NCI-H510A (cell line): Measurements from ENCODE around the gene DYRK1A.

Experiments used
- DNase-seq: peaks from one replicate; lab custom pipeline; 2025; lab: John Stamatoyannopoulos, UW

DYRK1A gene

GRCh38 chr21:37450445-37450941 is 83.9 kb downstream of the DYRK1A start:
- DNase-seq: no peak

GRCh38 chr21:37451446-37451845 is 84.9 kb downstream of the DYRK1A start:
- DNase-seq: no peak

GRCh38 chr21:37452227-37452626 is 85.7 kb downstream of the DYRK1A start:
- no peak for DNase-seq

GRCh38 chr21:37453350-37453749 is 86.8 kb downstream of the DYRK1A start:
- no peak for DNase-seq

- no peak for DNase-seq
These were observed 88.4 kb downstream of the DYRK1A start for GRCh38 chr21:37454869-37455503.

- no peak for DNase-seq
These were observed 88.9 kb downstream of the DYRK1A start for GRCh38 chr21:37455504-37455911.

- DNase-seq: no peak
These were observed 92.2 kb downstream of the DYRK1A start for GRCh38 chr21:37458669-37459276.

- no peak for DNase-seq
These were observed 93.0 kb downstream of the DYRK1A start for GRCh38 chr21:37459575-37459974.

- DNase-seq: no peak
These were observed 93.6 kb downstream of the DYRK1A start for GRCh38 chr21:37460196-37460595.

- DNase-seq: no peak
These were observed 94.9 kb downstream of the DYRK1A start for GRCh38 chr21:37461479-37461878.

GRCh38 chr21:37462087-37462861 is 95.7 kb downstream of the DYRK1A start:
- DNase-seq: no peak

GRCh38 chr21:37463083-37463801 is 96.7 kb downstream of the DYRK1A start:
- no peak for DNase-seq

- DNase-seq: no peak
These were observed 100.5 kb downstream of the DYRK1A start for GRCh38 chr21:37467082-37467481.

GRCh38 chr21:37468909-37469308 is 102.3 kb downstream of the DYRK1A start:
- no peak for DNase-seq

GRCh38 chr21:37469441-37469840 is 102.9 kb downstream of the DYRK1A start:
- no peak for DNase-seq

GRCh38 chr21:37472581-37472980 is 106.0 kb downstream of the DYRK1A start:
- DNase-seq: no peak

GRCh38 chr21:37473491-37473890 is 106.9 kb downstream of the DYRK1A start:
- DNase-seq: no peak

- DNase-seq: no peak
These were observed 107.8 kb downstream of the DYRK1A start for GRCh38 chr21:37474342-37474741.

- no peak for DNase-seq
These were observed 108.8 kb downstream of the DYRK1A start for GRCh38 chr21:37475186-37475868.

- DNase-seq: no peak
These were observed 112.2 kb downstream of the DYRK1A start for GRCh38 chr21:37478794-37479193.

GRCh38 chr21:37483776-37484175 is 117.2 kb downstream of the DYRK1A start:
- DNase-seq: no peak
